ENCODE measurements around the gene CS. TPM values are rescaled to one million over a fixed set of nuclear protein-coding genes. Genes with fewer than 3 reads are reported as not detected.

Gene CS
- total RNA-seq, 2 experiments from 2014 or later = 218 to 228 TPM

DNA sequence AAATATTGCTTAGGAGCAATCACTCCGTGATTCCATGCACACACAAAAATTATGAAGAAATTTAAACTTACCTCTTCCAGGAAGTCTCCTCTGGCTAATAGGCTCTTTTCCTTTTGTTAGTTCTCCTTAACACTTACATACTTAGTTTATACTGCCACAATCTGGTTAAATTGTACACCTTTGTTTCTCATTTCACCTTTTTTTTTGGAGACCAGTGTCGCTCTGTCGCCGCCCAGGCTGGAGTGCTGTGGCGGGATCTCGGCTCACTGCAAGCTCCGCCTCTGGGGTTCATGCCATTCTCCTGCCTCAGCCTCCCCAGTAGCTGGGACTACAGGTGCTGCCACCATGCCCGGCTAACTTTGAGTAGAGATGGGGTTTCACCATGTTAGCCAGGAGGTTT is 39.8 kb downstream of the CS start:
- H3K27ac Mint-ChIP-seq = no peak overlapping the region
- CTCF ChIA-PET = interaction anchor here (0.7 kb wide), 1 partner anchor 38 kb away, joined by 3 read pairs; no protein-coding TSS in a partner anchor
- no peak for ATAC-seq

DNA sequence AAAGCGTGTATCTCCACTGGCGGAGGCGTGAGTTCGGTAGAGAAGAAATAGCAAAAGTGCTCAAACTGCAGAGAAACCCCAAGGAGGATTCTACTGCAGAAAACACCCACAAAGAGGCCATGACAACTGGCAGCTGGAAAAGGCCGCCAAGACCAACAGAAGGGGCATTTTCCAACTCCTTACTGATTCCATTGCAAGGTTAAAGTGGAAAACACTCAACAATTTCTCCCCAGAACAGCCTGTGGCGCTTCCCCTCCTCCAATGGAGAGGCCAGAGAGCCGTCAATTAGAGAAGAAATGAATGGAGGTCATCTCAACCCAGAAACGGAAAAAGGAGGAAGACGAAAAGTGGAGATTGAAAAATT is 41.3 kb downstream of the CS start:
- Mint-ChIP-seq H3K4me1 (ENCODE audit: low read depth) (peaks cover 20% of the 10 kb centered on the region), H3K27me3 (ENCODE audit: low read depth) (no peaks in the 10 kb centered on the region), H3K27ac (peak overlapping the region; percentile 83), H3K36me3 (ENCODE audit: low read depth) (peaks cover 16% of the 10 kb centered on the region), H3K9me3 (ENCODE audit: insufficient read depth) (no peaks in the 10 kb centered on the region), H3K4me3 (peak overlapping the region; percentile 86)
- CTCF ChIA-PET = interaction anchor here (1.0 to 2.9 kb wide), 16 partner anchors 9 to 205 kb away, joined by 3 to 18 read pairs (median 6); partner anchors contain the start of genes CNPY2, COQ10A, RNF41 and SMARCC2
- ATAC-seq = no peak
- POLR2A ChIA-PET = interaction anchor here (1.1 to 1.9 kb wide), 3 partner anchors 32 to 140 kb away, joined by 3 to 7 read pairs (median 4); partner anchors contain the start of genes CNPY2 and ZC3H10
- no peak for DNase-seq

More for the DNA sequence above, 39.8 kb downstream of the CS start:
- Mint-ChIP-seq H3K4me3 (no peak overlapping the region), H3K27me3 (ENCODE audit: low read depth) (no peaks in the 10 kb centered on the region), H3K9me3 (ENCODE audit: insufficient read depth) (no peaks in the 10 kb centered on the region), H3K4me1 (ENCODE audit: low read depth) (peaks cover 20% of the 10 kb centered on the region), H3K36me3 (ENCODE audit: low read depth) (peaks cover 8% of the 10 kb centered on the region)
- POLR2A ChIA-PET = no interaction called here
- DNase-seq = no peak

DNA sequence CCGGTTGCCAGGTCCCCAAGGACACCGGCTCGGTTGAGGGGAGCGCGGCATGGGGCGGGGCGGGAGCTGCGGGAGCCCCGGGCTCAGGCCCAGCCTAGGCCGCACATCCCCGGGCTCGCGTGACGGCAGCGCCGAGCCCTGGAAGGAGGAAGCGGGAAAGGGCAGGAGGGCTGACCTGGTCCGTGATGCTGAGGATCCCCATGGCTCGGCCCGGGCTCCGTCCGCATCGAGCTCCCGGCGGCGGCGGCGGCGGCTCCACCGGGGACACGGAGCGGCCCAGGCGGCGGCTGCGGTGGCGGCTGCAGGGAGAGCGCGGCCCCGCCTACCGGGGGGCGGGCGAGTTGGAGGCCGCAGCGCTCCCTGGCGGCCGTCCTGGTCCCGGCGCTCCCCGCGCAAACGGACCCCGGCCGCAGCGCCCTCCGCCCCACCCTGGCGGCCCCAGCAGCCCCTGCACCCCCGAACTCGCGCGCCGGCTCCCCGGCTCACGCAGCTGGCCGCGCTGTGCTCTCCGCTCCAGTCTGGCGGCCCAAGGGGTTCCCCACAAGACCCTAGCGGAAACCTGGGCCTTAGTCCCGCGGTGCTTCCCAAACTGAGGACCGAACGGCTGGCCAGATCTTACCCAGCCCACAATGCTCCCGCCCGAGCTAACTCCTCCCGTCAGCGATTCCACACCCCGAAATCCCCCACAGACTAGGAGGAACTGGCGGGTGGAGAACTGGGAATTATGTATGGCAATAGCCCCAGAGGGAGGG is 41.9 kb downstream of the CS start, which contains the start of gene ANKRD52:
Gene ANKRD52, minus strand, starts transcription at position 317 of the 752 bp plus-strand sequence. Its CDS starts 115 bp downstream, at position 202.
- ATAC-seq (peak; percentile 96), DNase-seq (peak; percentile 81)
- Mint-ChIP-seq H3K9me3 (ENCODE audit: insufficient read depth) (no peaks in the 10 kb centered on the region), H3K36me3 (ENCODE audit: low read depth) (peaks cover 21% of the 10 kb centered on the region), H3K27ac (peak within 1 kb of the TSS; percentile 83), H3K4me3 (peak within 1 kb of the TSS; percentile 86), H3K27me3 (ENCODE audit: low read depth) (no peaks in the 10 kb centered on the region), H3K4me1 (ENCODE audit: low read depth) (peaks cover 20% of the 10 kb centered on the region)
- CTCF ChIA-PET = interaction anchor here (0.6 to 2.9 kb wide), 26 partner anchors 9 to 205 kb away, joined by 3 to 18 read pairs (median 4); partner anchors contain the start of genes CNPY2, COQ10A, RNF41 and SMARCC2
- POLR2A ChIA-PET = interaction anchor here (0.7 to 1.9 kb wide), 6 partner anchors 18 to 140 kb away, joined by 3 to 7 read pairs (median 4); partner anchors contain the start of genes CNPY2, RNF41 and ZC3H10

DNA sequence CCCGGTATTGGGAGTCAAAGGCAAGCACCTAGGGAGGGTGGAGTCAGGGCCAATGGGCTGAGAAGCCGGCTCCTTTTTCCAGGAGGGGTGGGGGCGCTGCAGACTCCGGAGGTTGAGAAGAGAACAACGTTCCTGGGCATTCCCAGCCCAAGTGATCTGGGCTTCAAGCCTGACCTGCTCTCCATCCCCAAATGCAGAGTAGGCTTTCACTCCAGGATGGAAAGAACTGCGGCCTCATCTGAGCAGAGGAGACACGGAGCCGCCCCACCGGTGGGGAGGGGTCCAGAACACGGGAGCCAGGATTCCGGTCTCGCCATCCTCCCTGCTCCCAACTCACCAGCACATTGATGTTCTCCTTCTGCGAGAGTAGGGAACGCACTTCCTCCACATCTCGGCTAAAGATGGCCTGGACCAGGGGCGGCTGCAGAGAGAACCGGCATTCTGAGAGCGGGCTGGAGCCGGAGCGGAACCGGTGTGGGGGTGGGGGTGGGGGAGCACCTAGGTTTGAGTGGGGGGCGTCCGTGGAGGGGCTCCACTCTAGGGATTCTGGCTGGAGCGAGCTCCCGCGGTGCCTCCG is 42.6 kb downstream of the CS start:
- Mint-ChIP-seq H3K27ac (peak overlapping the region; percentile 75), H3K4me3 (peak overlapping the region; percentile 83), H3K9me3 (ENCODE audit: insufficient read depth) (no peaks in the 10 kb centered on the region), H3K27me3 (ENCODE audit: low read depth) (no peaks in the 10 kb centered on the region), H3K36me3 (ENCODE audit: low read depth) (peaks cover 28% of the 10 kb centered on the region), H3K4me1 (ENCODE audit: low read depth) (peaks cover 20% of the 10 kb centered on the region)
- DNase-seq (peak; percentile 26), ATAC-seq (peak; percentile 25)
- ChIA-PET CTCF (interaction anchor here (0.6 to 3.0 kb wide), 24 partner anchors 9 to 206 kb away, joined by 3 to 18 read pairs (median 4); partner anchors contain the start of genes CNPY2, COQ10A, RNF41 and SMARCC2), POLR2A (interaction anchor here (0.7 to 1.3 kb wide), 6 partner anchors 9 to 79 kb away, joined by 3 to 7 read pairs (median 3); partner anchors contain the start of gene RNF41)

DNA sequence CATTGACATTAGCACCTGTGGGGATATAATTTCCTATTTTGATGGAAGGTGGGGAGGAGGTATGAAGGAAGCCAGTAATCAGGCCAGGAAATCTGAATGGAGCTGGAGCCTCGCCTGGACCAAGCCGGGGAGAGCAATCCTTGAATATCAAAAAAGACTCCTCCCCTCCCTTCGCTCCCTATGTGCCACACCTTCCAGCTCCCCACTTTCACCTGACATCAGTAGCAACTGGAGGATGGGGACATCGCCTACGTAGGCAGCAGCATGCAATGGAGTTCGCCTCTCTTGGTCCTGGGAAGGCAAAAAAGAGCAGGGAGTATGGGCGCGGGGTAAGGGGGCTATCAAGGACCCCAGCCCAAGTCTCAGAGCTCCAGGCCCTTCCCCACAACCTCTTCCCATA is 43.1 kb downstream of the CS start:
- DNase-seq (no peak), ATAC-seq (no peak)
- peaks cover 31% of the 10 kb centered on the region for H3K36me3 Mint-ChIP-seq (ENCODE audit: low read depth)
- H3K27me3 Mint-ChIP-seq (ENCODE audit: low read depth) = no peaks in the 10 kb centered on the region
- H3K4me1 Mint-ChIP-seq (ENCODE audit: low read depth) = peaks cover 20% of the 10 kb centered on the region
- ChIA-PET CTCF (interaction anchor here (0.8 to 3.0 kb wide), 6 partner anchors 10 to 137 kb away, joined by 3 to 11 read pairs (median 9); partner anchors contain the start of genes COQ10A, RNF41 and SMARCC2), POLR2A (interaction anchor here (1.0 to 1.3 kb wide), 2 partner anchors 9 to 67 kb away, joined by 3 to 7 read pairs; no protein-coding TSS in a partner anchor)
- no peaks in the 10 kb centered on the region for H3K9me3 Mint-ChIP-seq (ENCODE audit: insufficient read depth)
- peak overlapping the region; percentile 83 for H3K4me3 Mint-ChIP-seq
- peak overlapping the region; percentile 61 for H3K27ac Mint-ChIP-seq

DNA sequence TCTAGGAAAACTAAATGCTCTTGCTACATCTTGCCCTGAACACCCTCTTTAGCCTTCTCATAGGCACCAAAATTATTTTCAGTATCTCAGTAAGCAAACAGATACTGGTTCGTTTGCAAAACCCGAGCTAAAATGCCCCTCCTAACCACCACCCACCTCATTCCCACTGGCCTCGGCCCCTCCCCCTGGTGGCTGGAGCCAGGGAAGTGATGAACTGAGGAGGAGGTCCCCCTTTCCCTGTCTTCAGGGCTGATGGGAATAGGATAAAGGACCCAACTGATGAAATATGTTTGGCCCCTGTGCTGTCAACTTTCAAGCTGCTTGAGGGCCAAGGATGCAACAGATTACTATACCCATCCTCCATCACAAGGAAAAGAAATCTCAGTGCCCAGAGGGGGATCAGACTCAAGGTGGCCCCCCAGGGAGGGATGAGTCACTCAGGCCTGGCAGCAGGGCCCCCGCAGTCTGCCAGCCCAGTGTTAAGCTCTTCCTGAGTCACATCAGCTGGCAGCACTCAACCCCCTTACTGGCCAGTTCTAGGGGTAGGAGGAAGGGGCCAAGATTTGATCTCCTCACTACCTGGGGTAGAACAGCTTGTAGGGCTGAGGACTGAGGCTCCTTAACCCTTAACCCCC is 43.7 kb downstream of the CS start:
- ChIA-PET POLR2A (interaction anchor here (1.0 to 1.3 kb wide), 2 partner anchors 10 to 67 kb away, joined by 3 to 7 read pairs; no protein-coding TSS in a partner anchor), CTCF (interaction anchor here (0.8 to 3.0 kb wide), 5 partner anchors 10 to 137 kb away, joined by 3 to 11 read pairs (median 9); partner anchors contain the start of genes COQ10A and RNF41)
- ATAC-seq = no peak
- Mint-ChIP-seq H3K36me3 (ENCODE audit: low read depth) (peaks cover 36% of the 10 kb centered on the region), H3K9me3 (ENCODE audit: insufficient read depth) (no peaks in the 10 kb centered on the region), H3K27ac (peak overlapping the region; percentile 61), H3K27me3 (ENCODE audit: low read depth) (no peaks in the 10 kb centered on the region), H3K4me1 (ENCODE audit: low read depth) (peaks cover 20% of the 10 kb centered on the region), H3K4me3 (peak overlapping the region; percentile 83)
- DNase-seq = no peak

DNA sequence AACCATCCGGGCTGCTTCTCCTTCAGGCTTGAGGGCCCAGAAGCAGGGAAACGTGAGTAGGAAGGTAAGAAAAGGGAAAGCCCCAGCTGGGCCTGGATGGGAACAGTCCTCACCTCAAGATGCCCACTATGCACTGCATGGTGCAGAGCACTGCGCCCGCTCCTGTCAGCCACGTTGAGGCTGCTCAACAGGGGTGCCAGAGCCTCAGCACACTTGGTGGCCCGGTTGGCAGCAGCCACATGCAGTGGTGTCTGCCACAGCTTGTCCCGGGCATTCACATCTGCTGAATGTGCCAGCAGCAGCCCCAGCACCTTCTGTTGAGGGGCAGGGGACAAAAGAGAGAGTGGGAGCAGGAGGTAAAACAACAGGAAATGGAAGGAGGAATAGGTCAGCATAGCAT is 44.5 kb downstream of the CS start:
- POLR2A ChIA-PET = no interaction called here
- ATAC-seq (no peak), DNase-seq (no peak)
- CTCF ChIA-PET = interaction anchor here (1.9 to 3.0 kb wide), 2 partner anchors 11 to 34 kb away, joined by 9 to 11 read pairs; partner anchors contain the start of genes COQ10A and RNF41
- H3K9me3 Mint-ChIP-seq (ENCODE audit: insufficient read depth) = no peaks in the 10 kb centered on the region
- H3K27ac Mint-ChIP-seq = no peak overlapping the region
- H3K4me3 Mint-ChIP-seq = no peak overlapping the region
- H3K27me3 Mint-ChIP-seq (ENCODE audit: low read depth) = no peaks in the 10 kb centered on the region
- H3K4me1 Mint-ChIP-seq (ENCODE audit: low read depth) = peaks cover 20% of the 10 kb centered on the region
- H3K36me3 Mint-ChIP-seq (ENCODE audit: low read depth) = peaks cover 36% of the 10 kb centered on the region

DNA sequence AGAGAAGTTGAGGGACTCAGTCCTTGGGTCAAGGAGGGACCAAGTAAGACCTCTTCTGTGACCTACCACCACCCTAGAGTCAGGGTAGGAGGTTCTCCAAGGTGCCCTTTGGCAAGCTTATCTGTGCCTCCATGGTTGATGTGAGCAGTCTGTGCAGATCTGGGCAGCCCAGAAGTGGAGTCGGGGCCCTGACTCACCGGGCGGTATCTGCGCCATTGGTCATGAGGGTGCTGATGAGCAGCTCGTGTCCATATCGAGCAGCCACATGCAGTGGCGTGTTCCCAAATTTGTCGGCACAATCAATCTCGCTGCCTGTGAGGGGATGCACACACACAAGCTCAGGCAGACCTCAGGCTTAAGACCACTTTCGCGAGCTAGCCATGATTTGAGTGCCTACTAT is 47.0 kb downstream of the CS start:
- H3K27me3 Mint-ChIP-seq (ENCODE audit: low read depth) = no peaks in the 10 kb centered on the region

DNA sequence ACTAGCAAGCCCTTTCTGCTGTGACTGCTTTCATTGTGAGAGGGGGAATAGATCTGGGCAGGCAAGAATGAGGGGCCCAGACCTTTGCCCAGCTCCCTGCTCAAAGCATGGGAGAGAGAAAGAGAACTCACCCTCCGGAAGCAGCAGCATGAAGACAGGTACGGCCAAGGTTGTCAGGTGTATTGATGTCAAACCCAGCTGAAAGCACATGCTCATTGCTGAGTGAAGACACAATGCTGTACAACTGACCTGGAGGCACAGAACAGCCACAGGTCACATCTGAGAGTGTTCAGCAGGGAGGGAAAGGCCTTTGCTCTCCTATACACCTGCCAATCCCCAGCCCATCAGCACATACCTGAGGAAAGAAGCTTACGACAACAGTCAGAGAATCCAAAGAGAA is 47.5 kb downstream of the CS start:
- H3K4me3 Mint-ChIP-seq = no peak overlapping the region
- ATAC-seq (no peak), DNase-seq (no peak)
- no peaks in the 10 kb centered on the region for H3K27me3 Mint-ChIP-seq (ENCODE audit: low read depth)
- H3K27ac Mint-ChIP-seq = no peak overlapping the region
- no peaks in the 10 kb centered on the region for H3K9me3 Mint-ChIP-seq (ENCODE audit: insufficient read depth)
- peaks cover 14% of the 10 kb centered on the region for H3K4me1 Mint-ChIP-seq (ENCODE audit: low read depth)
- peaks cover 43% of the 10 kb centered on the region for H3K36me3 Mint-ChIP-seq (ENCODE audit: low read depth)
- ChIA-PET POLR2A (no interaction called here), CTCF (interaction anchor here (1.0 to 1.2 kb wide), 2 partner anchors 39 to 257 kb away, joined by 3 read pairs; no protein-coding TSS in a partner anchor)

More for the DNA sequence above, 47.0 kb downstream of the CS start:
- peaks cover 14% of the 10 kb centered on the region for H3K4me1 Mint-ChIP-seq (ENCODE audit: low read depth)
- H3K36me3 Mint-ChIP-seq (ENCODE audit: low read depth) = peaks cover 40% of the 10 kb centered on the region
- H3K27ac Mint-ChIP-seq = no peak overlapping the region
- ATAC-seq (no peak), DNase-seq (no peak)
- ChIA-PET POLR2A (interaction anchor here (1.0 kb wide), 1 partner anchor 94 kb away, joined by 3 read pairs; no protein-coding TSS in a partner anchor), CTCF (interaction anchor here (1.0 to 1.2 kb wide), 3 partner anchors 40 to 257 kb away, joined by 3 read pairs; no protein-coding TSS in a partner anchor)
- H3K9me3 Mint-ChIP-seq (ENCODE audit: insufficient read depth) = no peaks in the 10 kb centered on the region
- no peak overlapping the region for H3K4me3 Mint-ChIP-seq

DNA sequence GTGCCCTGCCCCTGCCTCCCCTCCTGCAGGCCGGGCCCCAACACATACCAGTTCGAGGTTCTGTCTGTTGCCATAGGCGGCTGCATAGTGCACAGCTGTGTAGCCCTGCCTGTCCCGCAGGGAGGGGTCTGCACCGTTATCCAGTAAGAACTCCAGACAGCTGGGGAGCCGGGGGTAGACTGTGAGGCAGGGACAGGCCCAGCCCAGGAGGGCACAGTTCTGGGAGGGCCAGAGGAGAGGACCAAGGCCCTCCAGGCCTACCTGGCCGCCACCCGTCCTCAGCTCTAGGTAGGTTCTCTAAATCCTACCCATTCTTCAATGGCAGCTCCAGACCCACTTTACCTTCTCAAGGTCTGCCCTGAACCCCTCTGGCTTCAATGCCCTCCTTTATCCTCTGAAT is 51.4 kb downstream of the CS start:
- H3K27ac Mint-ChIP-seq = no peak overlapping the region
- no peak overlapping the region for H3K4me3 Mint-ChIP-seq
- CTCF ChIA-PET = interaction anchor here (1.6 kb wide), 1 partner anchor 10 kb away, joined by 3 read pairs; the partner anchor contains the start of gene ANKRD52

DNA sequence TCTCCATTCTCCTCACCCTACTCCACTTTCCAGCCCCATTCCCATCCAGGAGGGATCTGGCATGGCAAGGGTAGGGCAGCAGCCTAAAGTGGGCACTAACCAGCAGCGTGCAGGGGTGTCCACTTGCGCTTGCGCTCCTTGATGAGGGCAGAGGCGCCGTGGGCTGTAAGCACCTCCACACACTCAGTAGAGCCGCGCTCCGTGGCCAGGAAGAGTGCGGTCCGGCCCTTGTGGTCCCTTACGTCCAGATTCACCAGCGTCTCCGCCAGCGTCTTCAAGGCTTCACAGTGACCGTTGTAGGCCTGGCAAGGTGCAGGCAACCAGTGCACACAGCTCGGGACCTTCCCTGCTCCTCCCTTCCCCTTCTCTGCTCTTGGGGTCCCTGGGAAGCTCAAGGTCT is 52.2 kb downstream of the CS start:
- Mint-ChIP-seq H3K36me3 (ENCODE audit: low read depth) (peaks cover 46% of the 10 kb centered on the region), H3K27me3 (ENCODE audit: low read depth) (no peaks in the 10 kb centered on the region), H3K27ac (no peak overlapping the region), H3K9me3 (ENCODE audit: insufficient read depth) (no peaks in the 10 kb centered on the region), H3K4me1 (ENCODE audit: low read depth) (no peaks in the 10 kb centered on the region), H3K4me3 (no peak overlapping the region)
- ATAC-seq (no peak), DNase-seq (no peak)
- ChIA-PET CTCF (no interaction called here), POLR2A (interaction anchor here (1.0 kb wide), 1 partner anchor 79 kb away, joined by 3 read pairs; no protein-coding TSS in a partner anchor)

More for the DNA sequence above, 51.4 kb downstream of the CS start:
- no peak for ATAC-seq
- Mint-ChIP-seq H3K4me1 (ENCODE audit: low read depth) (no peaks in the 10 kb centered on the region), H3K27me3 (ENCODE audit: low read depth) (no peaks in the 10 kb centered on the region), H3K36me3 (ENCODE audit: low read depth) (peaks cover 54% of the 10 kb centered on the region), H3K9me3 (ENCODE audit: insufficient read depth) (no peaks in the 10 kb centered on the region)
- DNase-seq = no peak
- POLR2A ChIA-PET = interaction anchor here (0.6 kb wide), 1 partner anchor 559 kb away, joined by 3 read pairs; no protein-coding TSS in a partner anchor

Measured in activated CD8-positive, alpha-beta T cell treated with anti-CD3 and anti-CD28 coated beads, Interleukin-2, amount 10 ng/mL, durations not matched to agents 7 days and 5 days (primary cell).